Chondrocyte (in vitro differentiated cells): ENCODE data around the gene LRRTM4. TPM values are rescaled to one million over a fixed set of nuclear protein-coding genes. Genes with fewer than 3 reads are reported as not detected.

Experiments used
- DNase-seq: peaks from one replicate; pipeline ENCODE4 v3.0.0; 2021; ENCODE audit warnings: mixed read lengths, low spot score
- H3K27ac Mint-ChIP-seq: one replicate; pipeline ENCODE4 v1.8.0; 2021; ENCODE audit warnings: mild to moderate bottlenecking, moderate library complexity, mixed read lengths; ENCODE audit not compliant: unreplicated experiment
- H3K27me3 Mint-ChIP-seq: 2 replicates; pipeline ENCODE4 v1.8.0; 2021; ENCODE audit warnings: low read depth, mixed read lengths
- H3K36me3 Mint-ChIP-seq: 2 replicates; pipeline ENCODE4 v1.8.0; 2021; ENCODE audit warnings: low read depth, mixed read lengths
- H3K4me1 Mint-ChIP-seq: 2 replicates; pipeline ENCODE4 v1.8.0; 2021; ENCODE audit warnings: low read depth, mild to moderate bottlenecking, mixed read lengths
- H3K4me3 Mint-ChIP-seq: one replicate; pipeline ENCODE4 v1.8.0; 2021; ENCODE audit warnings: mild to moderate bottlenecking, moderate library complexity, mixed read lengths; ENCODE audit not compliant: unreplicated experiment
- H3K9me3 Mint-ChIP-seq: 2 replicates; pipeline ENCODE4 v1.8.0; 2021; ENCODE audit warnings: low read depth, mixed read lengths
- total RNA-seq: library from RNA; stranded (reverse); gene quantifications from 3 replicates; pipeline ENCODE4 v1.2.1, GENCODE V29; 2021
- TF ChIP-seq, protein P1 (sequence below): fragments of 200-600 bp; sonication (generic); IDR thresholded peaks from 2 replicates; pipeline ENCODE4 v1.5.0; 2021; ENCODE audit warnings: antibody characterized with exemption, mild to moderate bottlenecking, moderate library complexity

Gene LRRTM4
- total RNA-seq, 1 donor from 2014 or later: not detected

GRCh38 chr2:77268626-77269025, 253.6 kb downstream of the LRRTM4 start:
- Mint-ChIP-seq H3K4me1 (no peaks in the 10 kb centered on the region), H3K27me3 (peaks cover 5% of the 10 kb centered on the region), H3K4me3 (no peak overlapping the region), H3K27ac (no peak overlapping the region), H3K9me3 (no peaks in the 10 kb centered on the region), H3K36me3 (no peaks in the 10 kb centered on the region)
- DNase-seq: no peak
- TF ChIP-seq, protein P1, sequence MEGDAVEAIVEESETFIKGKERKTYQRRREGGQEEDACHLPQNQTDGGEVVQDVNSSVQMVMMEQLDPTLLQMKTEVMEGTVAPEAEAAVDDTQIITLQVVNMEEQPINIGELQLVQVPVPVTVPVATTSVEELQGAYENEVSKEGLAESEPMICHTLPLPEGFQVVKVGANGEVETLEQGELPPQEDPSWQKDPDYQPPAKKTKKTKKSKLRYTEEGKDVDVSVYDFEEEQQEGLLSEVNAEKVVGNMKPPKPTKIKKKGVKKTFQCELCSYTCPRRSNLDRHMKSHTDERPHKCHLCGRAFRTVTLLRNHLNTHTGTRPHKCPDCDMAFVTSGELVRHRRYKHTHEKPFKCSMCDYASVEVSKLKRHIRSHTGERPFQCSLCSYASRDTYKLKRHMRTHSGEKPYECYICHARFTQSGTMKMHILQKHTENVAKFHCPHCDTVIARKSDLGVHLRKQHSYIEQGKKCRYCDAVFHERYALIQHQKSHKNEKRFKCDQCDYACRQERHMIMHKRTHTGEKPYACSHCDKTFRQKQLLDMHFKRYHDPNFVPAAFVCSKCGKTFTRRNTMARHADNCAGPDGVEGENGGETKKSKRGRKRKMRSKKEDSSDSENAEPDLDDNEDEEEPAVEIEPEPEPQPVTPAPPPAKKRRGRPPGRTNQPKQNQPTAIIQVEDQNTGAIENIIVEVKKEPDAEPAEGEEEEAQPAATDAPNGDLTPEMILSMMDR: no peak

DNA sequence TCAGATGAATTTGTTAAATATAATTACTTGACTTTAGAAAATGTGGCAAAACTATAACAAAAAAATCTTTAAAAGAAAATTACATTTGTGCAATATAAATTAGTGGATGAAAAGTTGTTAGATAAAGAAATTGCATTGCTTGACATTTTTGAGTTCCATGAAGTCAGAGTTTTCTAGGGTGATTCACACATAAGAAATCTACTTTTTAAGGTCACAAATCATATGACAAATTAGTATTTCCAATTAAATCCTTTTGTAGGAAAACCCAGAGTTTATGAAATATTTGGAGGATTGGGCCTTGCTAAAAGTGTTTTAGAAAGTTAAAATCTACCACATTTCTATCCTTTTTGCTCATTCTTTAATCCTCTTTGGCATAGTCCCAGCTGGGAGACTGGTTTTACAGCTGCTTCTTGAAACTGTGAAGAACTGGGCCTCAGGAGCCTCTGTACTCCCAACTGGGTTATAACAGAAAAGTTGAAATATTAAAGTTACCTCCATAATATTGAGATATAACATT, 289.2 kb downstream of the LRRTM4 start:
- Mint-ChIP-seq H3K36me3 (no peaks in the 10 kb centered on the region), H3K4me1 (no peaks in the 10 kb centered on the region), H3K4me3 (no peak overlapping the region), H3K27me3 (no peaks in the 10 kb centered on the region), H3K9me3 (peaks cover 3% of the 10 kb centered on the region), H3K27ac (no peak overlapping the region)
- TF ChIP-seq, protein P1: no peak
- DNase-seq: no peak

- H3K4me3 Mint-ChIP-seq: no peak overlapping the region
- TF ChIP-seq, protein P1: no peak
- H3K4me1 Mint-ChIP-seq: no peaks in the 10 kb centered on the region
- no peaks in the 10 kb centered on the region for H3K27me3 Mint-ChIP-seq
- DNase-seq: no peak
- H3K9me3 Mint-ChIP-seq: no peaks in the 10 kb centered on the region
- H3K36me3 Mint-ChIP-seq: no peaks in the 10 kb centered on the region
- H3K27ac Mint-ChIP-seq: no peak overlapping the region
Observed at GRCh38 chr2:77228391-77228790, 293.8 kb downstream of the LRRTM4 start.

DNA sequence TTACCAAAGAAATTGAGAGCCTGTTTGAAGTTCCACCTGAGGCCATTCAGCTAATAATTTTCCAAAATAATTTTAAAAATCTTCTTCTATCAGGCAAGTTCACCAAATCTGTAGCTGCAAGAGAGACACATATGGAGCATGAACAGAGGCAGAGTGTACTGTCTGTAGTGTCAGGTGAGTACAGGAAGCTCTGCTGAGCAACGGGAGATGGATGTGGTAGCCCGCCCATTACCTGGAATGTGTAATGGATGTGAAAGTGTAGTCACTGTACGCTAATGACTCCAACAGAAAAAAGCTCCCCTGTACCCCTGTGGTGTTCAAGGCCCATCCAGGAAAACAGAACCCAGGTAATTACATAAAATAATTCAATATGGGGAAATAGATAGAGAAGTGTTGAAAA, 311.5 kb downstream of the LRRTM4 start:
- Mint-ChIP-seq H3K4me3 (no peak overlapping the region), H3K27me3 (peaks cover 2% of the 10 kb centered on the region), H3K9me3 (no peaks in the 10 kb centered on the region), H3K27ac (no peak overlapping the region), H3K4me1 (no peaks in the 10 kb centered on the region), H3K36me3 (no peaks in the 10 kb centered on the region)
- DNase-seq: no peak
- TF ChIP-seq, protein P1: no peak

DNA sequence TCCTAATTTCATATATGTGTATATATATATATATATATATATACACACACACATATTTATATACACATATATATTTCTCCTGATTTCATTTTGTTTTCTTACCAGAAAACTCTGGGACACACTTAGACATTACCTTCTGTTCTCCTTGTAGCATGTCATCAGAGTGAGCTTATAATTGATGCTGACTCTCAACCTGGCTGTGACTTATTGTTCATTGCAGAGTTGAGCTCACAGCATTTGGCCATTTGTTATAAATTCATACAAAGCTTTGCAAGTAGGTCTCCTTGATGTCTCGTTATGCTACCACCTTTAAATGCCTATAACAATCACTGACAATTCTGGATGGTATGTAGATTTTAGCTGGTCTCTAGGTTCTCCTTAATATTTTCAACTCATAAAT, 314.8 kb downstream of the LRRTM4 start:
- Mint-ChIP-seq H3K9me3 (no peaks in the 10 kb centered on the region), H3K36me3 (no peaks in the 10 kb centered on the region), H3K4me1 (no peaks in the 10 kb centered on the region), H3K27me3 (peaks cover 2% of the 10 kb centered on the region), H3K27ac (no peak overlapping the region), H3K4me3 (no peak overlapping the region)
- TF ChIP-seq, protein P1: no peak
- no peak for DNase-seq
